ENCODE results near the gene ARHGEF10L. TPM values are rescaled to one million over a fixed set of nuclear protein-coding genes. Genes with fewer than 3 reads are reported as not detected.

The ARHGEF10L gene
- total RNA-seq, 1 donor from 2014 or later: 16.7 TPM

DNA sequence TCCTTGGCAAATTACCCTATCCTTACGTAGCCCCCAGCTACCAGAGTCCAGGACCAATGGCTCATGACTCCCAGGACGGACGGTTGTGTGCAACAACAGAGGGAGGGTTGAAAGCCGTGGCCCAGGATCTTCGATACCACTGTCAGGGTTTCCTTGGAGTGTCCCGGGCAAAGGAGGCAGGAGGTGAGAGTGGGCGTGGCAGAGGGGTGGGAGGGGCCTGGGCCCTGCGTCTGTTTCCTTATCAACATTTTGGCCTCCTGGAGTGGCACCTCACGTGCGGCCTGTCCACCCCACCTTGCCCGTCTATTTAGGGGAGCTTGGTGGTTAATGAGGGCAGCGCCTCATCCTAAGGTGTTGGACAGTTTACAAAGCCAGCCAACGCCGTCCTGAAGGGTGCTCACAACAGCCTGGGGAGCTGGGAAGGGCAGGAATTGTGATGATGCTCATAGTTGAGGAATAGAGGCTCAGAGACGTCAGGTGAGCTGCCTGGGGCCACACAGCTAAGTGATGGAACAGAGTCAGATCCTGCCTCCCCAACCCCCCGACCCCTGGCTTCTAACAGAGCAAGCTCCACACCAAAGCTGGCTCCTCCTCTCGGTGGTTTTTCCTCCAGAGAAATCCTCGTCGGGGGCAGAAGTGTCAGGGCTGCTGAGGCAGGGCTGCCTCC lies 17.4 kb upstream of the ARHGEF10L start:
- Histone ChIP-seq H3K27me3 (ENCODE audit: control insufficient read depth in 3 of 3, insufficient read depth in 3 of 3, low read length in 3 of 3) (peaks cover 0 to 2% (median 2%) of the 10 kb centered on the region in 3 donors), H3K4me3 (ENCODE audit: low read length in 3 of 3) (no peak overlapping the region), H3K27ac (ENCODE audit: low read depth, low read length) (no peak overlapping the region), H3K9ac (ENCODE audit: low read depth in 1 of 3, low read length in 3 of 3) (no peak overlapping the region), H3K36me3 (ENCODE audit: control insufficient read depth in 3 of 3, insufficient read depth in 3 of 3, low read length in 3 of 3) (no peaks in the 10 kb centered on the region), H3K4me1 (ENCODE audit: control insufficient read depth in 3 of 3, insufficient read depth in 3 of 3, low read length in 3 of 3) (peaks cover 0 to 4% (median under 1%) of the 10 kb centered on the region in 3 donors), H3K9me3 (ENCODE audit: control insufficient read depth in 3 of 3, low read length in 3 of 3) (no peaks in the 10 kb centered on the region)

DNA sequence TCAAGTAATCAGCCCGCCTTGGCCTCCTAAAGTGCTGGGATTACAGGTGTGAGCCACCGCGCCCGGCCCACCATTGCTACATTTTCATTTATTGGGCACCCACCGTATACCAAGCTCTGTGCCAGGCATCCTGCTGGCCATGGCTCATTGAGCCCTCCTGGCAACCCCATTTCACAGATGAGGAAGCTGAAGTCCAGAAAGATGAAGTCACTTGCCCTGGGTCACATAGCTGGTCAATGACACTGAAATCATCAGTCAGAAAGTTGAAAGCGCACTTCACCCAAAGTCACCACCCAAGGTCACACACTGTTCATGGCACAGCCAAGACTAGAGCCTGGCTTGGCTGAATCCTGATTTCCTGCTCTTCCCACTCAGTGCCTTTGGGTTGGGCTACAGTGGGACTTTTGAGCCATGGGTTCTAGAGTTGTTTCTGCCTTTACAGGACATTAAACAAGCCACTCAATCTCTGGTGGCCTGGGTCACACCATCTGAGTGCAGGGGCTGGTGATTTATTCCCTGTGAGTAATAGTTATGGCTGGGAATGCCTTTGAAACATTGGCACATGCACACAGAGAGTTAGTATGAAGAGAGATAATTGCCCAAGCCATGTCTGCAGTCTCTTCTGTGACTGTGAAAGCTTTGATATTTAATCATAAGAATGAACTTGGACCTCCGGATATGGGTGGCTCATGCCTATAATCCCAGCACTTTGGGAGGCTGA lies 16.0 kb upstream of the ARHGEF10L start:
- peaks cover 0 to 2% (median 2%) of the 10 kb centered on the region in 3 donors for H3K27me3 ChIP-seq (ENCODE audit: control insufficient read depth in 3 of 3, insufficient read depth in 3 of 3, low read length in 3 of 3)
- H3K27ac ChIP-seq (ENCODE audit: low read depth, low read length): no peak overlapping the region
- H3K4me1 ChIP-seq (ENCODE audit: control insufficient read depth in 3 of 3, insufficient read depth in 3 of 3, low read length in 3 of 3): peaks cover 3 to 10% (median 3%) of the 10 kb centered on the region in 3 donors
- H3K4me3 ChIP-seq (ENCODE audit: low read length in 3 of 3): no peak overlapping the region
- no peak overlapping the region for H3K9ac ChIP-seq (ENCODE audit: low read depth in 1 of 3, low read length in 3 of 3)
- no peaks in the 10 kb centered on the region for H3K36me3 ChIP-seq (ENCODE audit: control insufficient read depth in 3 of 3, insufficient read depth in 3 of 3, low read length in 3 of 3)
- H3K9me3 ChIP-seq (ENCODE audit: control insufficient read depth in 3 of 3, low read length in 3 of 3): no peaks in the 10 kb centered on the region

DNA sequence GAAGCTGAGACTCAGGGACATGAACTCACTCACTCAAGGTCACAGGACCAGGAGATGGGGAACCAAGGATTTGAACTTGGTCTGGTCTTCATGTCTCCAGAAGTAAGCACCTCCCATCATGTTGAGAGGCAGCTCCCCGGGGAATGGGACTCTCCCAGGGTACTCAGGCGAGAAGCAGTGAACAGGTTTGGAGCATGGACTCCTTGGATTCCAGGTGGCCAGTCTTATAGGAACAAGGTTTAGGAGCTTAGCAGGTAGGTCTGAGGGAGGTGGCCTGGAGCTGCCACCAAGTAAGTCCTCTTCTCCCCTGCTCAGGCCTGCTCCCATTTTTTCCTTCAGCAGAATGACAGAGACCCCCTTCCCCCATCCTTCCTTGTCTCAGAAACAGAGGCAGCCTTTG lies 14.9 kb upstream of the ARHGEF10L start:
- H3K4me3 ChIP-seq (ENCODE audit: low read length in 3 of 3): no peak overlapping the region
- no peaks in the 10 kb centered on the region for H3K36me3 ChIP-seq (ENCODE audit: control insufficient read depth in 3 of 3, insufficient read depth in 3 of 3, low read length in 3 of 3)
- no peak overlapping the region for H3K27ac ChIP-seq (ENCODE audit: low read depth, low read length)
- H3K27me3 ChIP-seq (ENCODE audit: control insufficient read depth in 3 of 3, insufficient read depth in 3 of 3, low read length in 3 of 3): peaks cover 0 to 2% (median 2%) of the 10 kb centered on the region in 3 donors
- H3K4me1 ChIP-seq (ENCODE audit: control insufficient read depth in 3 of 3, insufficient read depth in 3 of 3, low read length in 3 of 3): peaks cover 3 to 10% (median 3%) of the 10 kb centered on the region in 3 donors
- H3K9me3 ChIP-seq (ENCODE audit: control insufficient read depth in 3 of 3, low read length in 3 of 3): no peaks in the 10 kb centered on the region
- no peak overlapping the region for H3K9ac ChIP-seq (ENCODE audit: low read depth in 1 of 3, low read length in 3 of 3)

DNA sequence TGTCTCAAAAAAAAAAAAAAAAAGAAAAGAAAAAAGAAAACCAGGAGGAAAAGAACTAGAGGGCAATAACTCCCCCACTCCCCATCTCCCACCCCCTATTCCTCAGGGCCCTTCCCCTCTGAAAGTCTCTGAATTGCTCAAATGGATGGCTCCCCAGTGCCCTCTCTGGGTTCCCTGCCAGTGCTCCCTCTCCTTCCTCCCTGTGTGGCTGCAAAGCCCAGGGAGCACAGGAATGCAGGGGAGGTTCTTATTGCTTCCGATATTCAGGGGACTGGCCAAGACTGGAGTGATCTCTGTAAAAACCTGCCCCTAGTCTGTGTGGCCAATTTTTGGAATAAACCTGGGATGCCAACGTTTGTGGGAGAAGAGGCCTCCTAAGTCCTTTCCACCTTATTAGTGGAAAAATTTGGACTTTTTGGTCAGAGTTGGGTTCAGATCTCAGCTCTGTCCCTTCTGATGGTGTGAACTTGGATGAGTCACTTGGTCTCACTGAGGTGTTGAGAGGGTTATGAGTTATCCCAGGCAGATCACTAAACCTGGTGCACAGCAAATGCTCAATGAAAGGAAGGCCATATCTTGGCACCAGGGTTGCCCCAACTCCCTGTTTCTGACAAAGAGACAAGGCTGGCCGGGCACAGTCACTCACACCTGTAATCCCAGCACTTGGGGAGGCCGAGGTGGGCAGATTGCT lies 13.4 kb upstream of the ARHGEF10L start:
- no peak overlapping the region for H3K4me3 ChIP-seq (ENCODE audit: low read length in 3 of 3)
- no peaks in the 10 kb centered on the region for H3K9me3 ChIP-seq (ENCODE audit: control insufficient read depth in 3 of 3, low read length in 3 of 3)
- no peak overlapping the region for H3K9ac ChIP-seq (ENCODE audit: low read depth in 1 of 3, low read length in 3 of 3)
- peaks cover 0 to 2% (median 0%) of the 10 kb centered on the region in 3 donors for H3K27me3 ChIP-seq (ENCODE audit: control insufficient read depth in 3 of 3, insufficient read depth in 3 of 3, low read length in 3 of 3)
- H3K4me1 ChIP-seq (ENCODE audit: control insufficient read depth in 3 of 3, insufficient read depth in 3 of 3, low read length in 3 of 3): peaks cover 3 to 11% (median 4%) of the 10 kb centered on the region in 3 donors
- H3K36me3 ChIP-seq (ENCODE audit: control insufficient read depth in 3 of 3, insufficient read depth in 3 of 3, low read length in 3 of 3): no peaks in the 10 kb centered on the region
- no peak overlapping the region for H3K27ac ChIP-seq (ENCODE audit: low read depth, low read length)

DNA sequence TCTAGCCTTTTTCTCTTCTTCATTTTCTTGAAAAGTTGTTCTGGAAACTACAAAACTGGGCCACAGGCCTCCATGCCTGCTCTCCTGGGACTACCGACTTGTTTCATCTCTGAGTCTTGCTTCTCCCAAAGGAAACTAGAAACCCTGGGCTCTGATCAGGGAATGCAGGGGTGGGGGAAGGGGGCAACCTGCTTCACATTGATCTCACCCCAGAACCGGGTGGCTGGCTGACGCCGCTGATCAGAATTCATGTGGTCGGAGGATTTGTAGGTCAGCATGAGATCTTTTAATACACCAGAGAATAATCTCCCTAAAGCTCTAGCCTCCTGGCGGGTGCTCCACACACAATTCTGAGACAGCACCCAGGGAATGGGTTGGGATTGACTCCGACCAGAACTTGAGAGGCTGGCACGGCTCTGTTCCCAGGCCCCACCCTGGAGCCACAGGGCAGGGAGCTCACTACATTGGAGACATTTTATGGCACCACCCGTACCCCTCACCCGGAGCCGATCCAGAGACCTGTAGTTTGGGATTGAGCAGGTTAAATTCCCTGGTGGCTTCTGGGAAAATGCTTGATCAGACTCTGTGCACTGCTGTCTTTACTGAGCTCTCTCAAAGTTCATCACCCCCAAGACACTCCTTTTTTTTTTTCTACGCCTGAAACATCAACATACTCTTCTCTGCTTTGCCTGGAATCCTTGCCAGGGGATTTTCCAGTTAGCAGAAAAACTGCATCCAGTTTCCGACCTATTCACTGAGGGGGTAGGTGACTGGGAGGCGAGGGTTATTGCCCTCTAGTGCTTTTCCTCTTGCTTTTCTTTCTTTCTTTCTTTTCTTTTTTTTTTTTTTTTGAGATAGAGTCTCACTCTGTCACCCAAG lies 12.2 kb upstream of the ARHGEF10L start:
- Histone ChIP-seq H3K4me1 (ENCODE audit: control insufficient read depth in 3 of 3, insufficient read depth in 3 of 3, low read length in 3 of 3) (peaks cover 14 to 22% (median 15%) of the 10 kb centered on the region in 3 donors), H3K36me3 (ENCODE audit: control insufficient read depth in 3 of 3, insufficient read depth in 3 of 3, low read length in 3 of 3) (no peaks in the 10 kb centered on the region), H3K4me3 (ENCODE audit: low read length in 3 of 3) (no peak overlapping the region), H3K9ac (ENCODE audit: low read depth in 1 of 3, low read length in 3 of 3) (peak overlapping the region in 1 of 3 donors; percentile 32), H3K27me3 (ENCODE audit: control insufficient read depth in 3 of 3, insufficient read depth in 3 of 3, low read length in 3 of 3) (no peaks in the 10 kb centered on the region), H3K27ac (ENCODE audit: low read depth, low read length) (peak overlapping the region; percentile 44), H3K9me3 (ENCODE audit: control insufficient read depth in 3 of 3, low read length in 3 of 3) (no peaks in the 10 kb centered on the region)

DNA sequence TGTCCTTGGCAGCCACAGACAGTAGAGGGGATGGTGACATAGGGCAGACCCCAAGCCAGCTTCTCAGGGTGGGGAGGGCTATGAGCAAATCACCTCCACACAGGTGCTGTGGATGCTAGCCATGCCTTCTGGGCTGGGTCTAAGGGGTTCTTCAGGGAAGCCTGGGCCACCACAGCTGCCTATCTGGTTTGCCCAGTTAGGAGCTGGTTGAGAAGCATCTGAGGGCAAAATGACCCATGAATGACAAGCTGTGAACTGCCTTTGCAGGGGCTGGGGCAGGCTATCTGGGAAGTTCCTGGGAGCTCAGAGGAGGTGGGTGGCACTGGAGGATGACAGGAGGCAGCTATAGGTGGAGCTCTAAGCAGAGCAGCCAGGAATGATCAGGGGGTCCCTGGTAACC lies 10.1 kb upstream of the ARHGEF10L start:
- no peaks in the 10 kb centered on the region for H3K27me3 ChIP-seq (ENCODE audit: control insufficient read depth in 3 of 3, insufficient read depth in 3 of 3, low read length in 3 of 3)
- no peaks in the 10 kb centered on the region for H3K36me3 ChIP-seq (ENCODE audit: control insufficient read depth in 3 of 3, insufficient read depth in 3 of 3, low read length in 3 of 3)
- no peak overlapping the region for H3K4me3 ChIP-seq (ENCODE audit: low read length in 3 of 3)

DNA sequence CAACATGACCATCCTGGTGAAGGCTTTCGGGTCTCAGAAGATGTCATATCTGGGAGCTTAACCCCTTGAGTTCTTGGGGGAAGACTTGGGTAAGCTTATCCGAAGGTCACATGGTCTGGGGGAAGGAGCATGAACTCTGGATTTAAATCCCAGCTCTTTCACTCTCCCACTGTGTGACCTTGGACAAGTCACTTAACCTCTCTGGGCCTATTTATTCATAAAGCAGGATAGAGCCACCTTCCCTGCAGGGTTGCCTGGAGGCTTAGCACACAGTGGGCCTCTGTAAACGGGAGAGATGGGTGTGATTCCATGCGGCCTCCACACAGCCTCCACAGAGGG lies 8.2 kb upstream of the ARHGEF10L start:
- peak overlapping the region; percentile 78 for H3K27ac ChIP-seq (ENCODE audit: low read depth, low read length)
- peak overlapping the region in 1 of 3 donors; percentile 69 for H3K9ac ChIP-seq (ENCODE audit: low read depth in 1 of 3, low read length in 3 of 3)
- peaks cover 22 to 31% (median 28%) of the 10 kb centered on the region in 3 donors for H3K4me1 ChIP-seq (ENCODE audit: control insufficient read depth in 3 of 3, insufficient read depth in 3 of 3, low read length in 3 of 3)
- H3K36me3 ChIP-seq (ENCODE audit: control insufficient read depth in 3 of 3, insufficient read depth in 3 of 3, low read length in 3 of 3): no peaks in the 10 kb centered on the region
- H3K4me3 ChIP-seq (ENCODE audit: low read length in 3 of 3): no peak overlapping the region
- H3K27me3 ChIP-seq (ENCODE audit: control insufficient read depth in 3 of 3, insufficient read depth in 3 of 3, low read length in 3 of 3): no peaks in the 10 kb centered on the region
- H3K9me3 ChIP-seq (ENCODE audit: control insufficient read depth in 3 of 3, low read length in 3 of 3): no peaks in the 10 kb centered on the region

More for the DNA sequence above, 10.1 kb upstream of the ARHGEF10L start:
- Histone ChIP-seq H3K9me3 (ENCODE audit: control insufficient read depth in 3 of 3, low read length in 3 of 3) (no peaks in the 10 kb centered on the region), H3K27ac (ENCODE audit: low read depth, low read length) (no peak overlapping the region), H3K4me1 (ENCODE audit: control insufficient read depth in 3 of 3, insufficient read depth in 3 of 3, low read length in 3 of 3) (peaks cover 22 to 31% (median 28%) of the 10 kb centered on the region in 3 donors), H3K9ac (ENCODE audit: low read depth in 1 of 3, low read length in 3 of 3) (no peak overlapping the region)

DNA sequence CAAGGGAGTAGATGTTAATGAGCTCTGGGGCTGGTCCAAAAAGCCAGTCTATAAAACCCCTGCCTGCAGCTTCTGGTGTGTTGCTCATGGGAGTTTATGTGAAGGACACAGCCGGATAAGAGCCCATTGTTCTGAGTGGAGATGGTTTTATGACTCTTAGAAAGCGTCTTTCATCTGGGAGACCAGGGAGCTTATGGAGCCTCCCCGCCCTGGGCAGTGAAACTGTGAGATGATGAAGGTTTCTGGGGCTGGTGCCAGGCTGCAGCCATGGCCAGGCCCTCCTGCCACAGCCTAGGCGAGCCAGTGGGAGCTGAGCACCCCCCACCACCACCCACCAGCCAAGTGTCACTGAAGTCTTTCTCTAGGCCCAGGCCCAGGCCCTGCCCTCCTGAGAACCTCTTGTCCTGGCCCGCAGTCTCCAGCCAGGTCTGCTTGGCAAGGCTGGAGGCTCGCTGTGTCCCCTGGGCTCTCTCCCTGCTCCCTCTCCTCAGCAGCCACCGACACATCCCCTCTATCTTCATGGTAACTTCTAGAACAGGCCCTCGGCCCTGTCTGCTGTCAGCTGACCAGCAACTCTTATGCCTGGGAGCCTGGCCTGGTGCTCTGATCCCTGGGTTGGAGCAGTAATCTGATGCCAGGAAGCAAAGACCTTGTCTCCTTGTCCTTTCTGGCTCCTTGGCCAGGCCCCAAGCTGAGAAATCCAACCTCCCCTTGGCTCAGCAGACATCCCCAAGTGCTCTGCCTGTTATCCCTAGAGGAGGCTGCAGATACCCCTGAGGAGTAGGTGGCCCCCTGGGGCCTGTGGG lies 7.6 kb upstream of the ARHGEF10L start:
- Histone ChIP-seq H3K27me3 (ENCODE audit: control insufficient read depth in 3 of 3, insufficient read depth in 3 of 3, low read length in 3 of 3) (no peaks in the 10 kb centered on the region), H3K9ac (ENCODE audit: low read depth in 1 of 3, low read length in 3 of 3) (peak overlapping the region in 1 of 3 donors; percentile 69), H3K36me3 (ENCODE audit: control insufficient read depth in 3 of 3, insufficient read depth in 3 of 3, low read length in 3 of 3) (no peaks in the 10 kb centered on the region), H3K4me3 (ENCODE audit: low read length in 3 of 3) (peak overlapping the region in 1 of 3 donors; percentile 35), H3K4me1 (ENCODE audit: control insufficient read depth in 3 of 3, insufficient read depth in 3 of 3, low read length in 3 of 3) (peaks cover 22 to 29% (median 28%) of the 10 kb centered on the region in 3 donors), H3K9me3 (ENCODE audit: control insufficient read depth in 3 of 3, low read length in 3 of 3) (no peaks in the 10 kb centered on the region), H3K27ac (ENCODE audit: low read depth, low read length) (peak overlapping the region; percentile 78)

DNA sequence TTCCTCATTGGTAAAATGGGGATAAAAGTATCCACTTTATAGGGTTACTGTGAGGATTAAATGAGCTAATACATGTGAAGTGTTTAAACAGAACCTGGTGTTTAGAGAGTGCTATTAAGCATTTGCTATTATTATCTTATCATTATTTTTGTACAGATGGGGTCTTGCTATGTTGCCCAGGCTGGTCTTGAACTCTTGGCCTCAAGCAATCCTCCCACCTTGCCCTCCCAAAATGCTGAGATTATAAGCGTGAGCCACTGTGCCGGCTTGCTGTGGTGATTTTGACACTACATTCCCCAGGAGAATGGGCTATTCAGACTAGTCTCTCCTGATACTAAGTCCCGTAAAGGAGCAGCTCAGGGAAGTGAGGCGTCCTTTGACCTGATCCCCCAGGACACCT lies 6.3 kb upstream of the ARHGEF10L start:
- no peak overlapping the region for H3K27ac ChIP-seq (ENCODE audit: low read depth, low read length)

More for the DNA sequence above, 6.3 kb upstream of the ARHGEF10L start:
- H3K27me3 ChIP-seq (ENCODE audit: control insufficient read depth in 3 of 3, insufficient read depth in 3 of 3, low read length in 3 of 3): no peaks in the 10 kb centered on the region
- H3K9me3 ChIP-seq (ENCODE audit: control insufficient read depth in 3 of 3, low read length in 3 of 3): no peaks in the 10 kb centered on the region
- no peaks in the 10 kb centered on the region for H3K36me3 ChIP-seq (ENCODE audit: control insufficient read depth in 3 of 3, insufficient read depth in 3 of 3, low read length in 3 of 3)
- no peak overlapping the region for H3K4me3 ChIP-seq (ENCODE audit: low read length in 3 of 3)
- H3K9ac ChIP-seq (ENCODE audit: low read depth in 1 of 3, low read length in 3 of 3): no peak overlapping the region
- H3K4me1 ChIP-seq (ENCODE audit: control insufficient read depth in 3 of 3, insufficient read depth in 3 of 3, low read length in 3 of 3): peaks cover 19 to 29% (median 23%) of the 10 kb centered on the region in 3 donors
